SK-N-SH (cell line): ENCODE data around the gene PSMA5.

Experiments
- GATA2 ChIP-seq: sonication (generic); formaldehyde crosslinking; IDR thresholded peaks from 2 replicates; pipeline ENCODE4 v1.5.0; 2020; ENCODE audit warnings: mild to moderate bottlenecking, missing genetic modification reagents
- MAX ChIP-seq: IDR thresholded peaks from 2 replicates; pipeline ENCODE4 v1.4.0; 2012; ENCODE audit warnings: low read depth
- PBX3 ChIP-seq: IDR thresholded peaks from 2 replicates; pipeline ENCODE4; 2012
- POLR2AphosphoS5 ChIP-seq: IDR thresholded peaks from 2 replicates; pipeline ENCODE4 v1.6.1; 2012; ENCODE audit warnings: low read depth, low read length
- TAF1 ChIP-seq: IDR thresholded peaks from 2 replicates; pipeline ENCODE4 v1.6.1; 2012; ENCODE audit warnings: low read depth, mild to moderate bottlenecking, low read length, moderate library complexity, borderline replicate concordance
- TF ChIP-seq, protein P1 (sequence below): IDR thresholded peaks from 2 replicates; pipeline ENCODE4 v1.6.1; 2012; ENCODE audit warnings: mild to moderate bottlenecking, low read depth, low read length, moderate library complexity
- TF ChIP-seq, protein P2 (sequence below): fragments of 200-600 bp; sonication (generic); IDR thresholded peaks from 2 replicates; pipeline ENCODE4 v1.6.1; 2017; ENCODE audit warnings: antibody characterized with exemption, mild to moderate bottlenecking, moderate library complexity

- TF ChIP-seq, protein P1, sequence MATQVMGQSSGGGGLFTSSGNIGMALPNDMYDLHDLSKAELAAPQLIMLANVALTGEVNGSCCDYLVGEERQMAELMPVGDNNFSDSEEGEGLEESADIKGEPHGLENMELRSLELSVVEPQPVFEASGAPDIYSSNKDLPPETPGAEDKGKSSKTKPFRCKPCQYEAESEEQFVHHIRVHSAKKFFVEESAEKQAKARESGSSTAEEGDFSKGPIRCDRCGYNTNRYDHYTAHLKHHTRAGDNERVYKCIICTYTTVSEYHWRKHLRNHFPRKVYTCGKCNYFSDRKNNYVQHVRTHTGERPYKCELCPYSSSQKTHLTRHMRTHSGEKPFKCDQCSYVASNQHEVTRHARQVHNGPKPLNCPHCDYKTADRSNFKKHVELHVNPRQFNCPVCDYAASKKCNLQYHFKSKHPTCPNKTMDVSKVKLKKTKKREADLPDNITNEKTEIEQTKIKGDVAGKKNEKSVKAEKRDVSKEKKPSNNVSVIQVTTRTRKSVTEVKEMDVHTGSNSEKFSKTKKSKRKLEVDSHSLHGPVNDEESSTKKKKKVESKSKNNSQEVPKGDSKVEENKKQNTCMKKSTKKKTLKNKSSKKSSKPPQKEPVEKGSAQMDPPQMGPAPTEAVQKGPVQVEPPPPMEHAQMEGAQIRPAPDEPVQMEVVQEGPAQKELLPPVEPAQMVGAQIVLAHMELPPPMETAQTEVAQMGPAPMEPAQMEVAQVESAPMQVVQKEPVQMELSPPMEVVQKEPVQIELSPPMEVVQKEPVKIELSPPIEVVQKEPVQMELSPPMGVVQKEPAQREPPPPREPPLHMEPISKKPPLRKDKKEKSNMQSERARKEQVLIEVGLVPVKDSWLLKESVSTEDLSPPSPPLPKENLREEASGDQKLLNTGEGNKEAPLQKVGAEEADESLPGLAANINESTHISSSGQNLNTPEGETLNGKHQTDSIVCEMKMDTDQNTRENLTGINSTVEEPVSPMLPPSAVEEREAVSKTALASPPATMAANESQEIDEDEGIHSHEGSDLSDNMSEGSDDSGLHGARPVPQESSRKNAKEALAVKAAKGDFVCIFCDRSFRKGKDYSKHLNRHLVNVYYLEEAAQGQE: no peak
- TF ChIP-seq, protein P2, sequence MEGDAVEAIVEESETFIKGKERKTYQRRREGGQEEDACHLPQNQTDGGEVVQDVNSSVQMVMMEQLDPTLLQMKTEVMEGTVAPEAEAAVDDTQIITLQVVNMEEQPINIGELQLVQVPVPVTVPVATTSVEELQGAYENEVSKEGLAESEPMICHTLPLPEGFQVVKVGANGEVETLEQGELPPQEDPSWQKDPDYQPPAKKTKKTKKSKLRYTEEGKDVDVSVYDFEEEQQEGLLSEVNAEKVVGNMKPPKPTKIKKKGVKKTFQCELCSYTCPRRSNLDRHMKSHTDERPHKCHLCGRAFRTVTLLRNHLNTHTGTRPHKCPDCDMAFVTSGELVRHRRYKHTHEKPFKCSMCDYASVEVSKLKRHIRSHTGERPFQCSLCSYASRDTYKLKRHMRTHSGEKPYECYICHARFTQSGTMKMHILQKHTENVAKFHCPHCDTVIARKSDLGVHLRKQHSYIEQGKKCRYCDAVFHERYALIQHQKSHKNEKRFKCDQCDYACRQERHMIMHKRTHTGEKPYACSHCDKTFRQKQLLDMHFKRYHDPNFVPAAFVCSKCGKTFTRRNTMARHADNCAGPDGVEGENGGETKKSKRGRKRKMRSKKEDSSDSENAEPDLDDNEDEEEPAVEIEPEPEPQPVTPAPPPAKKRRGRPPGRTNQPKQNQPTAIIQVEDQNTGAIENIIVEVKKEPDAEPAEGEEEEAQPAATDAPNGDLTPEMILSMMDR: no peak
- TF ChIP-seq PBX3 (no peak), GATA2 (CRISPR knock-in tag) (no peak), TAF1 (no peak), POLR2AphosphoS5 (no peak), MAX (no peak)
Measured at GRCh38 chr1:109427171-109427467, 871 bp upstream of the PSMA5 start.
